ENCODE measurements around the gene EVC2.

The EVC2 gene

DNA sequence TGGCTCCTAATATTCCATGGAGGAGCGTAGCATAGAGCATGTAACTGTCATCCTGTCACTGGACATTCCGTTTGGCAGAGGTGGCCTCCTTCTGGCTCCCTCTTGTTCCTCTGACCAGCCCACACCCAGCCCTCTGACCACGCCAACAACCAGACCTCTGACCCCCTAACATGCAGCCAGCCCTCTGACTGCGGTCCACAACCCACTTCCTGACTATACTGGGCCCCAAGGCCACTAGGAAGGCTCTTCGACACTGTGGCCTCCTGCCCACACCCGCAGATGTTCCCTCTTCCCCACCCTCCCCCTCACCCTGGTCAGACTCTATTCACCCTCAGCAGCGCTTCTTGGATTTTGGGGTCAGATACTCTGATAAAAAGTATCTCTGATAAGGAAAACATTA, 141.4 kb downstream of the EVC2 start:
- no peak for DNase-seq (ENCODE audit: low read depth)

- DNase-seq (ENCODE audit: low read depth), result no peak
Observed at GRCh38 chr4:5566526-5566925, 141.8 kb downstream of the EVC2 start.

DNA sequence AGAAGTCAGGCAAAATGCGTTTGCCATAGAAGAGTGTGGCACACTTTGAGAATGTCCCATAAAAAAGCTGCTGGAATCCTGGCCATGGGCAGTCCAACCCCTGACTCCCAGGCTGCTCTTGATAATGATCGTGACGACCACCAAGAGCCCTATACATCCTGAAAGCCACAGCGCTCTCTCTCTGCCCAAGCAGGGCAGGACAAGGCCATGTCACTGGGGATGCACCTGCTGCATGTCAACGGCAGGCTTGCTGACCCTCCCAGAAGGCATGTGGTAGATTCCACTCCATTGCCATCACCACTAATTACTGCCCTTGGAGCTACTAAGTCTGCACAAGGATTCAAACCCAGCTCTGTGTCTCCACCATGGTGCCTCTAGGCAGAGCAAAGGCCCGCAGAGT, 144.5 kb downstream of the EVC2 start:
- DNase-seq (ENCODE audit: low read depth), result no peak

GRCh38 chr4:5562476-5562875, 145.9 kb downstream of the EVC2 start:
- no peak for DNase-seq (ENCODE audit: low read depth)

- no peak for DNase-seq (ENCODE audit: low read depth)
Observed at GRCh38 chr4:5561286-5561685, 147.1 kb downstream of the EVC2 start.

DNA sequence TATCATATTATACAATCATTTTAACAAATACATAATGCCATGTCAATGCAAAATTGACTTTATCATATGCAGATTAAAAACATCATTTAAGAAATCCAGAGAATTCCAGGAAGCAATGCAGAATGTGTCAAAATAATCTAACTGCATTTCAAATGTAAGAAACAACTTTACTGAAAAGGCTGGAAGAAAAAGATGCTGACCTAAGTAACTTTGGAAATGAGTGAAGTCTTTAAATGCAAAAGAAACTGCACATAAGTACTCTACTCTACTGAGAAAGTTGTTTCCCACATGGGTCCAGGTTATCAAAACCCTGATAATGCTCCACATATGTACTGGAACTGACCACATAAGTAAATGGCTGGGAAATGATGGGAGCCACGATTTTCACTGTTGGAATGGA, 149.9 kb downstream of the EVC2 start:
- no peak for DNase-seq (ENCODE audit: low read depth)

- no peak for DNase-seq (ENCODE audit: low read depth)
Observed at GRCh38 chr4:5554376-5554775, 154.0 kb downstream of the EVC2 start.

GRCh38 chr4:5553801-5554200, 154.6 kb downstream of the EVC2 start:
- no peak for DNase-seq (ENCODE audit: low read depth)

DNA sequence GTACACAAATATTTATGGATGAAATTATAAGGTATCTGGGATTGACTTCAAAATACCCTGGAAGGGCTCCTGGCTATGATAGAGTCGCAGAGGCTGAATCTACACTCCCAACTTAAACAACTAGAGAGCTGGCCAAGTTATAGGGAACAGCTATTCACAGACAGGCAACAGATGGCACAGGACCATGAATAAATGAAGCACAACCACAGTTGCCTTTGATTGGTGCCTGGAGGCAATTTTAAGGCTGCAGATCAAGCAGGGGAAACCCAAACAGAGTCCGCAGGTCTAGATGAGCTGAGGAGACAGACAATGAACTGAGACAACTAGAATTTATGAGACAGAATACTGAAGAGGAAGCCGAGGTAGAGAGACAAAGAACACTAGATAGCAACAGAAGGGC, 155.9 kb downstream of the EVC2 start:
- no peak for DNase-seq (ENCODE audit: low read depth)

- no peak for DNase-seq (ENCODE audit: low read depth)
Observed at GRCh38 chr4:5547651-5548249, 160.6 kb downstream of the EVC2 start.

GRCh38 chr4:5545271-5545670, 163.1 kb downstream of the EVC2 start:
- DNase-seq (ENCODE audit: low read depth), result peak; percentile 4

DNA sequence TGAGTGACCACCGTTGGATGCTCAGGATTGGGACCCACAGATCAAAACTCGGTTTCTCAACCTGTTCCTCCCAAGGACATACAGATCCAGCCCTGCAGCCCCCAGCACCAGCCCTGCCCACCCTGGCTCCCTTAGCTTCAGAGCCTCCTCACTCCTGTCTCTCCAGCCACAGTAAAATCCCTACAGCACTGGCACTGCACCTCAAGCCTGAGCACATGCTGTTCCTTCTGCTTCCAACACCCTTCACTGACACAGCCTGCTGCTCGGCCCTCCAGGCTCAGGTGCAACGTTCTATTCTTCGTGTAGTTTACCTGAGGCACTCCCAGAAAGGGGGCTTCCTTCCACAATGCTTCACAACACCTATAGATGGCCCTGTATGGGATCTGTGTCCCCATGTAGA, 163.6 kb downstream of the EVC2 start:
- DNase-seq (ENCODE audit: low read depth), result no peak

GRCh38 chr4:5543681-5544080, 164.7 kb downstream of the EVC2 start:
- DNase-seq (ENCODE audit: low read depth), result no peak

GRCh38 chr4:5541169-5541568, 167.2 kb downstream of the EVC2 start:
- DNase-seq (ENCODE audit: low read depth), result no peak

DNA sequence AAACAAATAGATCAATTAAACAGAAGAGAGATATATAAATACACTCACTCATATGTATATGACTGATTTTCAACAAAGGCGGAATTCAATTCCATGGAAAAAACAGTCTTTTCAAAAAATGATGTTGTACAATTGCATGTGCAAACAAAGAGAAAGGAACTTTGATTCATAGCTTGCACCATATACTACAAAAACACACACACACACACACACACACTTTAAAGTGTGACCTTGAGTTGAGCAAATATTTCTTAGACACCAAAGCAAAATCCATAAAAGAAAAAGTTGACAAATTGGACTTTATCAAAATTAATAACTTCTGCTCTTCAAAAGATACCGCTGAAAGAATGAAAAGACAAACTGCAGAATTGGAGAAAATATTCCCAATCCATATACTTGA, 168.8 kb downstream of the EVC2 start:
- DNase-seq (ENCODE audit: low read depth), result no peak

DNA sequence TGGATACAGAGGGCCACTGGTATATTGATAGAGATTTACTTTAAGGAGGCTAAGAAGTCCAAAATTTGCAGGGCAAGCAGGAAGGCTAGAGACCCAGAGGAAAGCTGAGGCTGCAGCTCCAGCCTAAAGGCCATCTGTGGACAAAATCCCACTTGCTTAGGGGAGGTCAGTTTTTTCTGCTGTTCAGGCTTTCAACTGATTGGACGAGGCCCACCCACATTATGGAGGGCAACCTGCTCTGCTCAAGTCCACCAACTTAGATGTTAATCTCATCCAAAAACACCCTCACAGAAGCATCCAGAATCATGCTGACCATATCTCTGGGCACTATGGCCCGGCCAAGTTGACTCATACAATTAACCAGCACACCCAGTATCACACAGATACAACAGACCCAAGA, 176.3 kb downstream of the EVC2 start:
- DNase-seq (ENCODE audit: low read depth), result no peak

DNA sequence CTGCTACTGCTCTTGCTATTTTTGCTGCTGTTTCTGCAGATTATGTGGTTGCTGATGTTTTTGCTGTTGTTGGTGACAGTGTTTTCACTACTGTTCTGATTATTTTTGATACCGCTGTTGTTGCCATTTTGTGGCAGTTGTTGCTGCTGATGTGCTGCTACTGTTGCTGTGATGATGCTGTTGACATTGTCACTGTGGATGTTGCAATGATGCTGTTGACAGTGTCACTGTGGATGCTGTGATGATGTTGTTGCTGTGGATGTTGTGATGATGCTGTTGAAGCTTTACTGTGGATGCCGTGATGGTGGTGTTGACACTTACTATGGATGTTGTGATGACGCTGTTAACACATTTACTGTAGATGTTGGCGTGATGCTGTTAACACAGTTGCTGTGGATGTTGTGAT, 180.3 kb downstream of the EVC2 start:
- DNase-seq (ENCODE audit: low read depth), result no peak

DNA sequence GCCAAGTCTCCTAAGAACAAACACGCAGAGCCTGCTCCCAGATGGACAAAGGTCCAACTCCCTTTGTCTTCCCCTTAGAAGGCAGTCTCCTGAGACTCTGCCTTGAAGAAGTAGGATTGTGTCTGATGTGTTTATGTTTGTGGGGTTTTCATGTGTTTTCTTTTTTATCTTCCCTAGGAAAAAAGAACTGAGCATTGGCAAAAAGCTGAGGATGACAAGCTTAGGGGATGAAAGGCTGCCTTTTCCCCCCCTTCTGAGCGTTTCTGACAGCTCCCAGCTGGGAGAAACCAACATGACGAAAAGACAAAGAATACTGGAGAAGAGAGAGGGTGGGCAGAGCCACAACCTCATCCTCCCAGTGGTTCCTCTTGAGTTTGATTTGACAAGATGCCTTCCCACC, 181.1 kb downstream of the EVC2 start:
- DNase-seq (ENCODE audit: low read depth), result no peak

DNA sequence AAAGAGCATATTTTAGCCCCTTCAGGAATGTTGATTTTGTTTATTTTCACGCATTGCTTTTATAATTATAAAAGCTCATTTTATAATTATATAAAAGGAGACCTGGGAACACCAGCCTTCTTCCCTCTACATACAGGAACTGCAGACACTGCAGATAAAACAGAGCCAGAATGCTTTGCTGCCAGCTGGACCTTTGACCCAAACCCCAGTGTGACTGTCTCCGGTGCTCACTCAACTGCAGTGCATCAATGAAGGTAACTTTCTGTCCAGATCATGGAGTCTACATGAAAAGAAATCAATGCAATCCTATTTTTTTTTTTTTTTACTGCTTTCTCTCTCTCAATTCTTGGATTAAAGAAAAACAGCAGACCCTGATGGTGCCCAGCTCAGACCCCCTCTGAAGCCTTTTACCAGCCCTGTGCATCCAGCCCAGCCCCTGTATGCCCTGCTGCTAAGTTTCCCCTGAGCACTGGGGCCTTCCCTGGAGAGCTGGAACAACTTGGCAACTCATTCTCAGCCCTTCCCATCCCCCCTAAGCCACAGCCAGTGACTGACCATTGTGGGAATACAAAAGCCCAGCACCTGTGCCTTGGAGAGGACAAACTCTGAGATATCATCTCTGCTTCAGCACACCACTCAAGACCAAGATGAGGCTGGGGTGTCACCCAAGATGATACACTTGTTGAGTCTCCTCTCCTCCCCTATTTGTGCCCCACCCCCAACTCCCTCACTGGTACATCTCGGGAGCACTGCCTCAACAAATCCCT, 182.1 kb downstream of the EVC2 start:
- DNase-seq (ENCODE audit: low read depth), result no peak

DNA sequence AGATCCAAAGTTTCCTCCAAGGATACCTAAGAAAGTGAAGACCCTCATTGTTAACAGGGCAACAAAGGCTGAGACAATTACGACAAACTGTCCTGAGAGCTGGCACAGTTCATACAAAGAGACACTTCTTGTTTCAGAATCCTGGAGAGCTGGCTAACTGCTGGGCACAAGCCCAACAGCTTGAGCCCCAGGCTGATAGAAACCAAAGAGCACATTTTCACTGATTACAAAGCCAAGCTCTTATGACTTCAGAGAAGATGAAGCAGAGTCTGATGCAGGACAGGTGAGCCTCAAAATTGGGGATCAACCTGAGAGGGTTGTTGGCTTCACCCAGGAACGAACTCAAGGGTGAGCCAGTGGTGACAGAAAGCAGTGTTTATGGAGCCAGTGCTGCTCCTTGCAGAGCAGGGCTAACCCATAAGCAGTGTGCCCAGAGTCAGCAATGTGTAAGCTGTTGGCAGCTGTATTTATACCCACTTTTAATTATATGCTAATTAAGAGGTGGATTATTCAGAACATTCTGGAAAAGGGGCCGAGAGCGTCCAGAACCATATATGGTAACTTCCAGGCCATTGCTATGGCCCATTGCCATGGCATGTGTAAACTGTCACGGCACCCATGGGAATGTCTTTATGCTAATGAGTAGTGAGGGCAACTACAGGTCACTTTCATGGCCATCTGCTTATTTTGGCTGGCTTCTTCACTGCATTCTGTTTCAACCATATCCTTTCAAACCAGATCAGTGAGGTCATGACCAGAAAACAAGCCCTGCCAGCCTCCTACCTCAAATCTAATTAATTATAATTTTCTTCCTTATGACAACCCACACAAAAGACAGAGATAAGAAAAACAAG, 183.7 kb downstream of the EVC2 start:
- DNase-seq (ENCODE audit: low read depth), result peak; percentile 91

DNA sequence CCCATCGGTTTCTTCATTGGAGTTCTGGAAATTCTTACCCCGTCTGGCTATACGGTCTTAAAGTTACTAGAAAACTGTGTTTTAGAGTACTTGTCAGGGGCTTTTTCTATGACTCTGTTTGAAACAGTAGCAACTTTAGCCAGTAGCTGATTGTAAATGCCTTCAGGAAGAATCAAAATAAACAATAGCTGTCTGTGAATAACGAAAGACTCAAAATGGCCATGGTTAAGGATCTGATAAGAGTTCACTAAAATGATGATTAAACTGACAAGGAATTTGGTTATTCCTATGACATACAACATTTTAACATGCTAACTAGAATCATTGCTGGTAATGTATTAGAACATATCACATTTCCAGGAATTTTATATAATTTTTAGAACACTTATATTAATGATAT, 191.0 kb downstream of the EVC2 start:
- peak; percentile 79 for DNase-seq (ENCODE audit: low read depth)

GRCh38 chr4:5515646-5516045, 192.7 kb downstream of the EVC2 start:
- DNase-seq (ENCODE audit: low read depth), result no peak
